H1 (cell line): ENCODE results near the gene KIDINS220. TPM values are rescaled to one million over a fixed set of nuclear protein-coding genes. Genes with fewer than 3 reads are reported as not detected.

Source experiments
- ATF2 ChIP-seq: IDR thresholded peaks from 2 replicates; pipeline ENCODE4 v1.6.1; 2012; ENCODE audit warnings: low read length, inconsistent platforms
- ATF3 ChIP-seq: IDR thresholded peaks from 2 replicates; pipeline ENCODE4 v1.6.1; 2011; ENCODE audit warnings: low read depth, mild to moderate bottlenecking, low read length; ENCODE audit not compliant: insufficient read depth
- CHD7 ChIP-seq: fragments of 300-600 bp; sonication (generic); IDR thresholded peaks from 2 replicates; pipeline ENCODE4 v1.7.1; 2012; ENCODE audit warnings: low read length, moderate library complexity, mild to moderate bottlenecking, inconsistent platforms; ENCODE audit not compliant: insufficient replicate concordance
- HDAC2 ChIP-seq, 2 experiments: fragments of 300-600 bp in 1 of 2; sonication (generic) in 1 of 2; IDR thresholded peaks; 2 replicates each; pipeline ENCODE4 v1.6.1; 2011 to 2012; ENCODE audit warnings: low read depth in 2 of 2, low read length in 2 of 2, mild to moderate bottlenecking in 2 of 2, moderate library complexity in 2 of 2, borderline replicate concordance in 1 of 2, inconsistent platforms in 1 of 2
- SIRT6 ChIP-seq: IDR thresholded peaks from one replicate; pipeline ENCODE4 v1.7.1; 2012; ENCODE audit warnings: low read length, inconsistent platforms
- SP1 ChIP-seq: IDR thresholded peaks from 2 replicates; pipeline ENCODE4 v1.6.1; 2011; ENCODE audit warnings: low read depth, low read length
- TBP ChIP-seq: IDR thresholded peaks from 2 replicates; pipeline ENCODE4 v1.6.1; 2011; ENCODE audit warnings: low read depth, low read length, improper control_type of control experiment
- polyA plus RNA-seq, 7 experiments: library from polyadenylated mRNA; depleted of rRNA in 3 of 7; stranded (reverse) in 5 of 7; unstranded in 2 of 7; fragments of >200 nt in 5 of 7; fragments of 200-250 nt in 2 of 7; gene quantifications; 1 replicate in 5 of 7; 2 replicates in 1 of 7; 4 replicates in 1 of 7; pipeline versions ENCODE4 v1.2.1 to v1.2.3, GENCODE V29; 2011 to 2013; ENCODE audit warnings: missing spikeins in 2 of 7, mixed read lengths in 2 of 7
- total RNA-seq: library from RNA; stranded (reverse); fragmentation: NEBNext Ultra II Directional; extraction: Animal tissue kit (Norgen Biotek cat#: 25700); gene quantifications from 2 replicates; pipeline ENCODE4 v1.2.1, GENCODE V29; 2021

KIDINS220 gene
- total and polyA plus RNA-seq, 2 of the 8 experiments (the other 6 are each of a cell fraction or from before 2014, with no cell fraction given), result 21.2 to 27.1 TPM

- TF ChIP-seq CHD7 (no peak), SIRT6 (no peak), SP1 (no peak), ATF3 (no peak), HDAC2 (IDR thresholded peaks at IDR 0.05; ENCODE audit: borderline replicate concordance in 1 of 2, low read depth in 2 of 2, low read length in 2 of 2) (no peak), TBP (no peak), ATF2 (no peak)
Observed at GRCh38 chr2:8684878-8685696, 152.3 kb downstream of the KIDINS220 start (continued).
